HepG2 (cell line): ENCODE measurements around the gene UCP3. TPM values are rescaled to one million over a fixed set of nuclear protein-coding genes. Genes with fewer than 3 reads are reported as not detected.
A peak's percentile ranks its signal among the peaks of the same experiment; 100 is the strongest.

Source experiments
- ATAC-seq: fragments of 200-7000 bp; cut with Tn5 transposase; 3 replicates; pipeline ENCODE4 v1.9.1; 2020; ENCODE audit warnings: mild to moderate bottlenecking, moderate library complexity
- BruUV-seq: library from RNA; stranded (reverse); fragments of 400-500 nt; replicated peaks from 2 replicates; lab custom pipeline; 2021; lab: Mats Ljungman, UMichigan
- CTCF ChIA-PET: fragments of 300-600 bp; formaldehyde crosslinking; extraction: SDS; loops from one replicate; lab custom pipeline; 2021; ENCODE audit warnings: low total read pairs, inconsistent platforms, low intra/inter-chr PET ratio; lab: Yijun Ruan, JAX
- POLR2A ChIA-PET: fragments of 350-600 bp; sonication (Branson Sonifier 250); formaldehyde crosslinking; loops from one replicate; lab custom pipeline; 2020; ENCODE audit warnings: antibody characterized with exemption, inconsistent platforms; lab: Yijun Ruan, JAX
- DNase-seq: peaks from one replicate; pipeline ENCODE4 v3.0.0-alpha.2; 2015; ENCODE audit warnings: low spot score
- FAIRE-seq: peaks from 3 replicates; lab custom pipeline; 2011; peaks lifted over from hg19 to GRCh38; lab: Jason Lieb, UNC
- H2AFZ ChIP-seq: one replicate; pipeline ENCODE4 v1.6.1; 2011; ENCODE audit warnings: low read length, inconsistent platforms
- H3K27ac ChIP-seq: fragments of 300-600 bp; 3 replicates; pipeline ENCODE4 v1.8.0; 2011; ENCODE audit warnings: mixed run types, mild to moderate bottlenecking, mixed read lengths, low read length, inconsistent platforms; ENCODE audit not compliant: insufficient read depth; ENCODE audit errors: extremely low read length
- H3K27me3 ChIP-seq, 2 experiments: fragments of 200-600 bp in 1 of 2; 2 replicates in 1 of 2; 3 replicates in 1 of 2; pipeline versions ENCODE4 v1.6.0 to v1.8.0; 2011; ENCODE audit warnings: low read length in 2 of 2, mild to moderate bottlenecking in 2 of 2, moderate library complexity in 2 of 2, inconsistent platforms in 1 of 2; ENCODE audit not compliant: insufficient read depth in 2 of 2, control insufficient read depth in 1 of 2
- H3K36me3 ChIP-seq, 2 experiments: fragments of 200-600 bp in 1 of 2; replicated peaks in 1 of 2; 2 replicates in 1 of 2; 3 replicates in 1 of 2; pipeline versions ENCODE4 v1.5.1 to v1.8.0; 2011; ENCODE audit warnings: low read length in 2 of 2, inconsistent platforms in 1 of 2; ENCODE audit not compliant: insufficient read depth in 2 of 2, control insufficient read depth in 1 of 2
- H3K4me1 ChIP-seq: 2 replicates; pipeline ENCODE4 v1.5.1; 2012; ENCODE audit warnings: low read length, inconsistent platforms; ENCODE audit not compliant: insufficient read depth
- H3K4me2 ChIP-seq: 2 replicates; pipeline ENCODE4 v1.6.0; 2011; ENCODE audit warnings: low read depth, low read length, inconsistent platforms
- H3K4me3 ChIP-seq, 3 experiments: fragments of 200-600 bp in 1 of 3; sonication (generic), shearing (Covaris generic) in 1 of 3; replicated peaks in 1 of 3; 2 replicates each; pipeline ENCODE4 v1.5.1; 2011 to 2016; ENCODE audit warnings: low read length in 3 of 3, inconsistent platforms in 2 of 3, low read depth in 2 of 3, mild to moderate bottlenecking in 2 of 3, control low read depth in 1 of 3, mixed read lengths in 1 of 3; ENCODE audit not compliant: insufficient read depth in 1 of 3
- H3K79me2 ChIP-seq: one replicate; pipeline ENCODE4 v1.6.1; 2011; ENCODE audit warnings: low read length, inconsistent platforms; ENCODE audit not compliant: insufficient read depth
- H3K9ac ChIP-seq: 2 replicates; pipeline ENCODE4 v1.6.0; 2011; ENCODE audit warnings: mild to moderate bottlenecking, low read depth, low read length, inconsistent platforms; ENCODE audit not compliant: insufficient read depth
- H3K9me3 ChIP-seq: 2 replicates; pipeline ENCODE4 v1.5.1; 2012; ENCODE audit warnings: mild to moderate bottlenecking, low read length
- H4K20me1 ChIP-seq: 2 replicates; pipeline ENCODE4 v1.6.0; 2011; ENCODE audit warnings: inconsistent platforms, mild to moderate bottlenecking, low read length, moderate library complexity; ENCODE audit not compliant: insufficient read depth
- ATF7 ChIP-seq, 2 experiments: fragments of 450-650 bp in 1 of 2; sonication (generic) in 1 of 2; formaldehyde crosslinking in 1 of 2; IDR thresholded peaks; 2 replicates each; pipeline versions ENCODE4 v1.4.0 to v1.6.1; 2016 to 2020; ENCODE audit warnings: antibody characterized with exemption in 1 of 2, mild to moderate bottlenecking in 1 of 2, missing genetic modification reagents in 1 of 2
- KLF9 ChIP-seq: IDR thresholded peaks from 2 replicates; pipeline ENCODE4 v1.6.1; 2016; ENCODE audit warnings: low read depth
- NFRKB ChIP-seq: fragments of 450-650 bp; IDR thresholded peaks from 2 replicates; pipeline ENCODE4 v1.6.1; 2017
- SKI ChIP-seq: fragments of 450-650 bp; IDR thresholded peaks from one replicate; pipeline ENCODE4 v1.6.1; 2018; ENCODE audit warnings: mild to moderate bottlenecking; ENCODE audit not compliant: partially characterized antibody
- SNAI1 ChIP-seq: sonication (generic); formaldehyde crosslinking; IDR thresholded peaks from 2 replicates; pipeline ENCODE4 v1.5.0; 2020; ENCODE audit warnings: mild to moderate bottlenecking, missing genetic modification reagents, borderline replicate concordance
- SOX5 ChIP-seq: IDR thresholded peaks from 2 replicates; pipeline ENCODE4 v1.6.1; 2016; ENCODE audit warnings: borderline replicate concordance
- ZBTB20 ChIP-seq: sonication (generic); formaldehyde crosslinking; IDR thresholded peaks from 2 replicates; pipeline ENCODE4 v1.8.1; 2023; ENCODE audit warnings: missing genetic modification reagents, low read depth, mild to moderate bottlenecking, borderline replicate concordance
- ZNF282 ChIP-seq: fragments of 450-650 bp; IDR thresholded peaks from 2 replicates; pipeline ENCODE4 v1.6.1; 2018; ENCODE audit not compliant: partially characterized antibody
- ZNF619 ChIP-seq: sonication (generic); formaldehyde crosslinking; IDR thresholded peaks from 2 replicates; pipeline ENCODE4 v1.4.0; 2020; ENCODE audit warnings: mild to moderate bottlenecking, missing genetic modification reagents
- WGBS: methylation state at CpG from one replicate; pipeline ENCODE4 v1.1.6; 2017; ENCODE audit warnings: low lambda C conversion rate; 5-methylcytosine and 5-hydroxymethylcytosine counted together
- in situ Hi-C: cut with HindIII; loops from 2 replicates; pipeline ENCODE4 v1.10.0; 2017; ENCODE audit warnings: low pct_unique_long_range_greater_than_20kb; ENCODE audit not compliant: extremely low pct_ligation_motif_present
- intact Hi-C: fragments of 100-400 bp; cut with micrococcal nuclease; formaldehyde crosslinking; loops from one replicate; pipeline ENCODE4 v1.10.0; 2022; ENCODE audit not compliant: unreplicated experiment
- polyA plus RNA-seq, 8 experiments: library from polyadenylated mRNA; depleted of rRNA in 3 of 8; stranded (reverse) in 7 of 8; unstranded in 1 of 8; fragments of >200 nt; fragmentation: Illumina TruSeq in 4 of 8; extraction: Trizol in 4 of 8; gene quantifications; 2 replicates each; pipeline versions ENCODE4 v1.2.1 to v1.2.3, GENCODE V29; 2011 to 2016; ENCODE audit warnings: low read depth in 4 of 8, missing spikeins in 1 of 8, mixed read lengths in 1 of 8; ENCODE audit not compliant: insufficient read depth in 1 of 8
- total RNA-seq, 5 experiments: library from RNA; depleted of rRNA; stranded (reverse); fragments of >200 nt; fragmentation: Illumina TruSeq; extraction: Trizol; gene quantifications; 2 replicates each; pipeline ENCODE4 v1.2.3, GENCODE V29; 2016; ENCODE audit warnings: low read depth in 1 of 5
- TF ChIP-seq, protein P1 (sequence below): IDR thresholded peaks from 2 replicates; pipeline ENCODE4 v1.6.1; 2016; ENCODE audit warnings: low read depth, control low read depth

Gene UCP3
- total and polyA plus RNA-seq, 2 of the 13 experiments (the other 11 are each of a cell fraction or from before 2014, with no cell fraction given): 0.37 TPM; not detected in 1

DNA sequence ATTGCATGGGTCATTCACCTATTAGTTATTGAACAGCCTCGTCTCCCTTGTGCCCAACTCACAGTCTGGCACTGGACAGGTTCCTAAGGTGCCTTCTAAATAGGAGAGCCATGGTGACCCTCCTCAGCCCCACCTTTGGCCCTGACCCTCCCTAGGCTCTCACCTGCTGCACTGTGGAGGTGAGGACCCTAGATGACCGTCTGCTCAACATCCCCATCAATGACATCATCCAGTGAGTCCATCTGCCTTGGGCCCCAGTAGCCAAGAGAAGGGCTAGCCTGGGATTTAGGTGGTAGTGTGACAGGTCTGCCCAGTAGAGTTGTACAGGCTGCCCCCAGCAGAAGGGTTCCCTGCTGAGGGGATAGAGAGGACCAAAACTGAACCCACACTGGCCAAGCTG, 39.8 kb downstream of the UCP3 start:
- H3K4me3 ChIP-seq: no peak overlapping the region
- H3K27ac ChIP-seq: no peak overlapping the region
- no peaks in the 10 kb centered on the region for H3K36me3 ChIP-seq
- in situ Hi-C loops (loop anchor here (10.0 to 25.0 kb wide), 2 partner anchors 126 to 193 kb away; partner anchors contain the start of genes C2CD3 and PPME1), intact Hi-C loops (no loop called here)
- ATAC-seq: no peak; the same call in 2 of the 3 replicates
- CTCF ChIA-PET: no interaction called here
- no peak overlapping the region for H3K4me2 ChIP-seq
- no TSS peak for BruUV-seq
- no peaks in the 10 kb centered on the region for H3K9me3 ChIP-seq
- no peak overlapping the region for H2AFZ ChIP-seq
- no peak overlapping the region for H3K9ac ChIP-seq
- H3K27me3 ChIP-seq: no peaks in the 10 kb centered on the region
- H3K79me2 ChIP-seq: no peaks in the 10 kb centered on the region
- FAIRE-seq: no peak
- TF ChIP-seq NFRKB (no peak), SNAI1 (no peak), ATF7 (IDR thresholded peaks at IDR 0.05) (peak; percentile 65), ATF7 (CRISPR knock-in tag; IDR thresholded peaks at IDR 0.05) (no peak), ZNF619 (CRISPR knock-in tag) (no peak)
- 94% methylated on average over 1 of the region's 2 CpGs for WGBS
- no peaks in the 10 kb centered on the region for H4K20me1 ChIP-seq
- H3K4me1 ChIP-seq: peaks cover 12% of the 10 kb centered on the region
- no peak for DNase-seq
- POLR2A ChIA-PET: no interaction called here

DNA sequence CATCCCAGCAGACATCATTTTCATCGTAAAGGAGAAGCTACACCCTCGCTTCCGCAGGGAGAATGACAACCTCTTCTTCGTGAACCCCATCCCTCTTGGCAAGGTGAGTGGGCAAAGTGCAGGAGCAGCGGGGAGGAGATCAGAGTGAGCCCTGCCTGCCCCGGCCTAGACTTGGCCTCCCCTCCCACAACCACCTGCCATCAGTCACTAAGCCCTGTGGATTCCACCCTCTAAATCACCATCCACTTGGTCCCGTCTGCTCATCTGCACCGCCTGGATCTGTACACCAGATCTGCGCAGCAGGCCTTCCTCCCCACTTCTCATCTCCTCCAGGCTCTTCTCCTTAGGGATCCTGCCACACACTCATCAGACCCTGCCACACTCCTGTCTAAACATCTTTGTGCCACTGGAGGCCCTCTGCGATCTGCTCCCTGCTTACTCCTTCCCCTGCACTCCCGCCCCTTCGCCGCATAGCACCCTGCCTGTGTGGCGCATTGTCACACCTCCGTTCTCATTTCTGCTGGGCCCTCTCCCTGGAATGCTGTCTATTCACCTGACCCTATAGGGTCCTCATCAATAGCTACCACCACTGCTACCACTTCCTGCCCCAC, 40.4 kb downstream of the UCP3 start:
- no peak overlapping the region for H2AFZ ChIP-seq
- intact Hi-C loops: no loop called here
- no TSS peak for BruUV-seq
- no peaks in the 10 kb centered on the region for H3K9me3 ChIP-seq
- in situ Hi-C loops: loop anchor here (10.0 to 25.0 kb wide), 2 partner anchors 126 to 194 kb away; partner anchors contain the start of genes C2CD3 and PPME1
- H3K4me1 ChIP-seq: peaks cover 18% of the 10 kb centered on the region
- no peak overlapping the region for H3K27ac ChIP-seq
- no peak for TF ChIP-seq SKI
- TF ChIP-seq, protein P1, sequence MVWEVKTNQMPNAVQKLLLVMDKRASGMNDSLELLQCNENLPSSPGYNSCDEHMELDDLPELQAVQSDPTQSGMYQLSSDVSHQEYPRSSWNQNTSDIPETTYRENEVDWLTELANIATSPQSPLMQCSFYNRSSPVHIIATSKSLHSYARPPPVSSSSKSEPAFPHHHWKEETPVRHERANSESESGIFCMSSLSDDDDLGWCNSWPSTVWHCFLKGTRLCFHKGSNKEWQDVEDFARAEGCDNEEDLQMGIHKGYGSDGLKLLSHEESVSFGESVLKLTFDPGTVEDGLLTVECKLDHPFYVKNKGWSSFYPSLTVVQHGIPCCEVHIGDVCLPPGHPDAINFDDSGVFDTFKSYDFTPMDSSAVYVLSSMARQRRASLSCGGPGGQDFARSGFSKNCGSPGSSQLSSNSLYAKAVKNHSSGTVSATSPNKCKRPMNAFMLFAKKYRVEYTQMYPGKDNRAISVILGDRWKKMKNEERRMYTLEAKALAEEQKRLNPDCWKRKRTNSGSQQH (CRISPR knock-in tag): no peak
- no peak for TF ChIP-seq KLF9 (CRISPR knock-in tag)
- TF ChIP-seq SOX5 (CRISPR knock-in tag): no peak
- no peak for TF ChIP-seq ZNF282
- TF ChIP-seq ZBTB20 (CRISPR knock-in tag): no peak
- ATAC-seq: no peak; the same call in 2 of the 3 replicates
- no peaks in the 10 kb centered on the region for H3K27me3 ChIP-seq
- 87% methylated on average over 15 of the region's 15 CpGs for WGBS
- H3K9ac ChIP-seq: no peak overlapping the region
- no peaks in the 10 kb centered on the region for H3K79me2 ChIP-seq
- no peak for DNase-seq
- H4K20me1 ChIP-seq: no peaks in the 10 kb centered on the region
- no peak overlapping the region for H3K4me2 ChIP-seq
- CTCF ChIA-PET: no interaction called here
- no peak for FAIRE-seq
- H3K36me3 ChIP-seq: no peaks in the 10 kb centered on the region
- POLR2A ChIA-PET: no interaction called here
- H3K4me3 ChIP-seq: no peak overlapping the region
